Vagina (tissue), 2 donors: ENCODE measurements around the gene ZCCHC2. TPM values are rescaled to one million over a fixed set of nuclear protein-coding genes. Genes with fewer than 3 reads are reported as not detected.

ENCODE experiments used
- DNase-seq, 2 donors: peaks; one replicate each; pipeline ENCODE4 v3.0.0-alpha.2; 2017; ENCODE audit errors: extremely low spot score in 2 of 2
- H3K27ac ChIP-seq: fragments of 200-600 bp; sonication (generic); one replicate; pipeline ENCODE4 v1.5.1; 2019
- H3K27me3 ChIP-seq: fragments of 200-600 bp; sonication (generic); one replicate; pipeline ENCODE4 v1.5.1; 2019
- H3K36me3 ChIP-seq, 2 donors: fragments of 200-600 bp; sonication (generic); one replicate each; pipeline ENCODE4 v1.5.1; 2017 to 2019
- H3K4me1 ChIP-seq: fragments of 200-600 bp; sonication (generic); one replicate; pipeline ENCODE4 v1.5.1; 2019
- H3K4me3 ChIP-seq, 2 donors: fragments of 200-600 bp; sonication (generic); 1 replicate in 1 of 2; 2 replicates in 1 of 2; pipeline ENCODE4 v1.5.1; 2016 to 2019
- H3K9me3 ChIP-seq: fragments of 200-600 bp; sonication (generic); one replicate; pipeline ENCODE4 v1.5.1; 2019
- POLR2A ChIP-seq, 2 donors: fragments of 450-650 bp; IDR thresholded peaks; one replicate each; pipeline ENCODE4 v1.6.1; 2017; ENCODE audit warnings: antibody characterized with exemption in 2 of 2, mild to moderate bottlenecking in 2 of 2, moderate library complexity in 2 of 2
- POLR2AphosphoS5 ChIP-seq, 2 donors: sonication (generic); formaldehyde crosslinking; IDR thresholded peaks; one replicate each; pipeline ENCODE4 v1.9.0; 2017; ENCODE audit warnings: antibody characterized with exemption in 2 of 2, mild to moderate bottlenecking in 2 of 2, low read depth in 1 of 2; ENCODE audit not compliant: insufficient read depth in 1 of 2
- intact Hi-C: fragments of 100-400 bp; cut with DNase I; formaldehyde crosslinking; loops from one replicate; pipeline ENCODE4 v1.15.1; 2023
- total RNA-seq: library from RNA; depleted of rRNA; stranded (reverse); fragments of >200 nt; gene quantifications from one replicate; pipeline ENCODE4 v1.2.3, GENCODE V29; 2016
- TF ChIP-seq, protein P1 (sequence below), 3 experiments: fragments of 450-650 bp in 2 of 3; fragments of 200-600 bp in 1 of 3; sonication (generic) in 1 of 3; IDR thresholded peaks; one replicate each; pipeline ENCODE4 v1.5.1; 2017 to 2019; ENCODE audit warnings: antibody characterized with exemption in 3 of 3, mild to moderate bottlenecking in 2 of 3, moderate library complexity in 2 of 3

The ZCCHC2 gene
- total RNA-seq, 1 donor from 2014 or later: 30.4 TPM

- Histone ChIP-seq H3K27me3 (no peaks in the 10 kb centered on the region), H3K27ac (no peak overlapping the region), H3K4me1 (no peaks in the 10 kb centered on the region), H3K9me3 (no peaks in the 10 kb centered on the region), H3K4me3 (no peak overlapping the region), H3K36me3 (no peaks in the 10 kb centered on the region)
- intact Hi-C loops: no loop called here
- DNase-seq: no peak
- TF ChIP-seq, protein P1, sequence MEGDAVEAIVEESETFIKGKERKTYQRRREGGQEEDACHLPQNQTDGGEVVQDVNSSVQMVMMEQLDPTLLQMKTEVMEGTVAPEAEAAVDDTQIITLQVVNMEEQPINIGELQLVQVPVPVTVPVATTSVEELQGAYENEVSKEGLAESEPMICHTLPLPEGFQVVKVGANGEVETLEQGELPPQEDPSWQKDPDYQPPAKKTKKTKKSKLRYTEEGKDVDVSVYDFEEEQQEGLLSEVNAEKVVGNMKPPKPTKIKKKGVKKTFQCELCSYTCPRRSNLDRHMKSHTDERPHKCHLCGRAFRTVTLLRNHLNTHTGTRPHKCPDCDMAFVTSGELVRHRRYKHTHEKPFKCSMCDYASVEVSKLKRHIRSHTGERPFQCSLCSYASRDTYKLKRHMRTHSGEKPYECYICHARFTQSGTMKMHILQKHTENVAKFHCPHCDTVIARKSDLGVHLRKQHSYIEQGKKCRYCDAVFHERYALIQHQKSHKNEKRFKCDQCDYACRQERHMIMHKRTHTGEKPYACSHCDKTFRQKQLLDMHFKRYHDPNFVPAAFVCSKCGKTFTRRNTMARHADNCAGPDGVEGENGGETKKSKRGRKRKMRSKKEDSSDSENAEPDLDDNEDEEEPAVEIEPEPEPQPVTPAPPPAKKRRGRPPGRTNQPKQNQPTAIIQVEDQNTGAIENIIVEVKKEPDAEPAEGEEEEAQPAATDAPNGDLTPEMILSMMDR (IDR thresholded peaks at IDR 0.05): no peak
- TF ChIP-seq POLR2AphosphoS5 (IDR thresholded peaks at IDR 0.05; ENCODE audit: insufficient read depth in 1 of 2, low read depth in 1 of 2) (no peak), POLR2A (IDR thresholded peaks at IDR 0.05) (no peak)
Observed at GRCh38 chr18:62494764-62495163, 28.1 kb upstream of the ZCCHC2 start.

- Histone ChIP-seq H3K4me1 (no peaks in the 10 kb centered on the region), H3K4me3 (no peak overlapping the region), H3K27me3 (no peaks in the 10 kb centered on the region), H3K36me3 (no peaks in the 10 kb centered on the region), H3K27ac (no peak overlapping the region), H3K9me3 (no peaks in the 10 kb centered on the region)
- DNase-seq: no peak
- intact Hi-C loops: no loop called here
- TF ChIP-seq, protein P1 (IDR thresholded peaks at IDR 0.05): no peak
- TF ChIP-seq POLR2AphosphoS5 (IDR thresholded peaks at IDR 0.05; ENCODE audit: insufficient read depth in 1 of 2, low read depth in 1 of 2): no peak
- TF ChIP-seq POLR2A (IDR thresholded peaks at IDR 0.05): no peak
Observed at GRCh38 chr18:62496262-62496661, 26.6 kb upstream of the ZCCHC2 start.

DNA sequence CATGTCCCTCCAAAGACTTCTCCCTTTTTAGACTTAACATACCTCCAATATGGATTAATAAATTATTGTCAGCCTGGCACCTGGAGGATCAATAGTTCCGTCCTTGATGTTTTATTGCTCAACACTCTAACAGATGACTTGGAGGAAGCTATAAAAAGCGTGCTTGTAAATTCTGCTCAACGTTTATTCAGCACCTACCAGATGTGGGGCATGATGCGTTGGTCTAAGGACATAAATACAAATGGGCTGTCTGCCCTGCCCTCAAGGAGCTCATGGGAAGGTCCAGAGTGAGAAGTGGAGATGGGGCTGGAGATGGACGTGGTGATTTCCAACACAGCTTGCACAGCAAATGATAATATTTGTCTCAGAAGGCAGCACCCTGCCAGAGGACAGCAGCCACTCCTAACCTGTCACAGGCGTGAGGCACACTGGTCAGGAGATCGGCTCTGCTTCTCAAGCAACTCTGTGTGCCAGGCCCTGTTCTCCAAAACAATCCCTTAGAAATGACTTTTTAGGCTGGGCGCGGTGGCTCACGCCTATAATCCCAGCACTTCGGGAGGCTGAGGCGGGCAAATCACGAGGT is 25.5 kb upstream of the ZCCHC2 start:
- H3K9me3 ChIP-seq: no peaks in the 10 kb centered on the region
- H3K36me3 ChIP-seq: no peaks in the 10 kb centered on the region
- intact Hi-C loops: no loop called here
- TF ChIP-seq POLR2A (IDR thresholded peaks at IDR 0.05) (no peak), POLR2AphosphoS5 (IDR thresholded peaks at IDR 0.05; ENCODE audit: insufficient read depth in 1 of 2, low read depth in 1 of 2) (no peak)
- TF ChIP-seq, protein P1 (IDR thresholded peaks at IDR 0.05): no peak
- no peaks in the 10 kb centered on the region for H3K27me3 ChIP-seq
- H3K4me3 ChIP-seq: no peak overlapping the region
- no peaks in the 10 kb centered on the region for H3K4me1 ChIP-seq
- no peak overlapping the region for H3K27ac ChIP-seq
- no peak for DNase-seq

DNA sequence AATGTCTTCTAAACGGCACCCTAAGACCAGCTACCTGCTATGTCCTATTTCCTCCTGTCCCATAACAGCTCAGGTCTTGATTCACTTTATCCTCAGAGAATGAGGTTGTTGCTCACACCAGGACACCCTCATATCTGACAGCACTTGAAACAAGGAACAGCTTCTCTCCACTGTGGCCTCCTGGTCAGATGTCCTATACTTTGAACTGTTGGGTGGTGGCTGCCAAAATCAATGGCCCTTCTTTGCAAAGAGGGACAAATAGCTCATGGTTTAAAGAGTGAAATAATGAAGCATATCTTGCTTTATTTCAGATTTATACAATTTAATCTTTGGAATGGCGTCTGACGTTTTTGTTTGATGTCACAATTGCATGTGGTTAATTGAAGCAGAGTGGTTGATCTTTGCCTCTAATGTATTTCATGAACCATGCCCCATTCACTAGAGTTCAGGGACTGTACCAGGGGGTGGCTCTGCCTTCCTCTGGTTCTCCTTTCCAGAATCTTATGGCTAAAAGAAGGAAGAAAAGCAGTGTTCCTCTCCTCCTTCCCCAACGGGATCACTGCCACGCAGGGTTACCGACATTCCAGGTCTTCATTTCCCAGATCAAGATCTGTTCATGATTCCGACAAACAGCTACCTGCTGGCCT is 24.1 kb upstream of the ZCCHC2 start:
- Histone ChIP-seq H3K4me3 (no peak overlapping the region), H3K27ac (no peak overlapping the region), H3K9me3 (no peaks in the 10 kb centered on the region), H3K36me3 (no peaks in the 10 kb centered on the region), H3K4me1 (no peaks in the 10 kb centered on the region), H3K27me3 (no peaks in the 10 kb centered on the region)
- intact Hi-C loops: no loop called here
- DNase-seq: no peak
- TF ChIP-seq, protein P1 (IDR thresholded peaks at IDR 0.05): no peak
- TF ChIP-seq POLR2AphosphoS5 (IDR thresholded peaks at IDR 0.05; ENCODE audit: insufficient read depth in 1 of 2, low read depth in 1 of 2) (no peak), POLR2A (IDR thresholded peaks at IDR 0.05) (no peak)

GRCh38 chr18:62499263-62499650 is 23.6 kb upstream of the ZCCHC2 start:
- Histone ChIP-seq H3K27me3 (no peaks in the 10 kb centered on the region), H3K9me3 (no peaks in the 10 kb centered on the region), H3K4me1 (no peaks in the 10 kb centered on the region), H3K36me3 (no peaks in the 10 kb centered on the region), H3K27ac (no peak overlapping the region), H3K4me3 (no peak overlapping the region)
- TF ChIP-seq, protein P1 (IDR thresholded peaks at IDR 0.05): no peak
- TF ChIP-seq POLR2A (IDR thresholded peaks at IDR 0.05) (no peak), POLR2AphosphoS5 (IDR thresholded peaks at IDR 0.05; ENCODE audit: insufficient read depth in 1 of 2, low read depth in 1 of 2) (no peak)
- DNase-seq: no peak
- intact Hi-C loops: no loop called here
